HEK293 (cell line): Measurements from ENCODE around the gene TNS1.

ENCODE experiments used
- TCF7L2 ChIP-seq: IDR thresholded peaks from 2 replicates; pipeline ENCODE4 v1.6.1; 2011; ENCODE audit warnings: low read depth, mild to moderate bottlenecking, inconsistent platforms, low read length, moderate library complexity, borderline replicate concordance
- ZBTB21 ChIP-seq: fragments of 450-650 bp; formaldehyde crosslinking; IDR thresholded peaks from 2 replicates; pipeline ENCODE4 v1.5.1; 2017; ENCODE audit warnings: missing biosample characterization, missing genetic modification characterization
- ZNF248 ChIP-seq: fragments of 450-650 bp; formaldehyde crosslinking; IDR thresholded peaks from 2 replicates; pipeline ENCODE4 v1.5.1; 2017; ENCODE audit warnings: missing biosample characterization, missing genetic modification characterization
- ZNF426 ChIP-seq: fragments of 450-650 bp; formaldehyde crosslinking; IDR thresholded peaks from 2 replicates; pipeline ENCODE4 v1.5.1; 2017; ENCODE audit warnings: missing biosample characterization, missing genetic modification characterization, mild to moderate bottlenecking, inconsistent platforms, moderate library complexity
- ZNF549 ChIP-seq: fragments of 450-650 bp; IDR thresholded peaks from 2 replicates; pipeline ENCODE4 v1.5.1; 2018; ENCODE audit warnings: missing biosample characterization, missing genetic modification characterization, mild to moderate bottlenecking, inconsistent platforms, moderate library complexity
- TF ChIP-seq, protein P1 (sequence below): fragments of 450-650 bp; formaldehyde crosslinking; IDR thresholded peaks from 2 replicates; pipeline ENCODE4 v1.5.1; 2016; ENCODE audit warnings: missing biosample characterization, missing genetic modification characterization
- TF ChIP-seq, protein P2 (sequence below): fragments of 450-650 bp; formaldehyde crosslinking; IDR thresholded peaks from 2 replicates; pipeline ENCODE4 v1.5.1; 2016; ENCODE audit warnings: missing biosample characterization, missing genetic modification characterization
- TF ChIP-seq, protein P3 (sequence below): sonication (generic); formaldehyde crosslinking; IDR thresholded peaks from 2 replicates; pipeline ENCODE4 v1.8.1; 2022; ENCODE audit warnings: mild to moderate bottlenecking, moderate library complexity, missing genetic modification reagents

DNA sequence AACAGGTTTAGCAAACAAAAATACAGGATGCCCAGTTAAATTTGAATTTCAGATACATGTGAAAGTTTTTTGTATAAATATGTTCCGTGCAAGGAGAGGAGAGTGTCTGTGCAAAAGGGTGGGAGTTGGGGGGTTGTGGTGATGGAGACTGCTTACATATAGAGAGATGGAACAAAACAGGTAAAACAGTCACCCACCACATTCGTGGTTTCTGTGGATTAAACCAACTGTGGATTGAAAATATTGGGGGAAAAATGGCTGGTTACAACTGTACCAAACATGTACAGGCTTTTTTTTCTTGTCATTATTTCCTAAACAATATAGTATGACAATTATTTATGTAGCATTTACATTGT lies 245.7 kb downstream of the TNS1 start:
- TF ChIP-seq TCF7L2, result no peak
- TF ChIP-seq, protein P1, sequence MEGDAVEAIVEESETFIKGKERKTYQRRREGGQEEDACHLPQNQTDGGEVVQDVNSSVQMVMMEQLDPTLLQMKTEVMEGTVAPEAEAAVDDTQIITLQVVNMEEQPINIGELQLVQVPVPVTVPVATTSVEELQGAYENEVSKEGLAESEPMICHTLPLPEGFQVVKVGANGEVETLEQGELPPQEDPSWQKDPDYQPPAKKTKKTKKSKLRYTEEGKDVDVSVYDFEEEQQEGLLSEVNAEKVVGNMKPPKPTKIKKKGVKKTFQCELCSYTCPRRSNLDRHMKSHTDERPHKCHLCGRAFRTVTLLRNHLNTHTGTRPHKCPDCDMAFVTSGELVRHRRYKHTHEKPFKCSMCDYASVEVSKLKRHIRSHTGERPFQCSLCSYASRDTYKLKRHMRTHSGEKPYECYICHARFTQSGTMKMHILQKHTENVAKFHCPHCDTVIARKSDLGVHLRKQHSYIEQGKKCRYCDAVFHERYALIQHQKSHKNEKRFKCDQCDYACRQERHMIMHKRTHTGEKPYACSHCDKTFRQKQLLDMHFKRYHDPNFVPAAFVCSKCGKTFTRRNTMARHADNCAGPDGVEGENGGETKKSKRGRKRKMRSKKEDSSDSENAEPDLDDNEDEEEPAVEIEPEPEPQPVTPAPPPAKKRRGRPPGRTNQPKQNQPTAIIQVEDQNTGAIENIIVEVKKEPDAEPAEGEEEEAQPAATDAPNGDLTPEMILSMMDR, result no peak
- no peak for TF ChIP-seq ZNF549 (tag by site-specific recombination)
- no peak for TF ChIP-seq ZNF248 (tag by site-specific recombination)
- TF ChIP-seq ZBTB21, result no peak
- TF ChIP-seq, protein P2, sequence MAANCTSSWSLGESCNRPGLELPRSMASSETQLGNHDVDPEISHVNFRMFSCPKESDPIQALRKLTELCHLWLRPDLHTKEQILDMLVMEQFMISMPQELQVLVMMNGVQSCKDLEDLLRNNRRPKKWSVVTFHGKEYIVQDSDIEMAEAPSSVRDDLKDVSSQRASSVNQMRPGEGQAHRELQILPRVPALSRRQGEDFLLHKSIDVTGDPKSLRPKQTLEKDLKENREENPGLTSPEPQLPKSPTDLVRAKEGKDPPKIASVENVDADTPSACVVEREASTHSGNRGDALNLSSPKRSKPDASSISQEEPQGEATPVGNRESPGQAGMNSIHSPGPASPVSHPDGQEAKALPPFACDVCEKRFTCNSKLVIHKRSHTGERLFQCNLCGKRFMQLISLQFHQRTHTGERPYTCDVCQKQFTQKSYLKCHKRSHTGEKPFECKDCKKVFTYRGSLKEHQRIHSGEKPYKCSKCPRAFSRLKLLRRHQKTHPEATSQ (tag by site-specific recombination), result no peak
- TF ChIP-seq, protein P3, sequence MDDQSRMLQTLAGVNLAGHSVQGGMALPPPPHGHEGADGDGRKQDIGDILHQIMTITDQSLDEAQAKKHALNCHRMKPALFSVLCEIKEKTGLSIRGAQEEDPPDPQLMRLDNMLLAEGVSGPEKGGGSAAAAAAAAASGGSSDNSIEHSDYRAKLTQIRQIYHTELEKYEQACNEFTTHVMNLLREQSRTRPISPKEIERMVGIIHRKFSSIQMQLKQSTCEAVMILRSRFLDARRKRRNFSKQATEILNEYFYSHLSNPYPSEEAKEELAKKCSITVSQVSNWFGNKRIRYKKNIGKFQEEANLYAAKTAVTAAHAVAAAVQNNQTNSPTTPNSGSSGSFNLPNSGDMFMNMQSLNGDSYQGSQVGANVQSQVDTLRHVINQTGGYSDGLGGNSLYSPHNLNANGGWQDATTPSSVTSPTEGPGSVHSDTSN (CRISPR knock-in tag), result no peak
- no peak for TF ChIP-seq ZNF426
